DOHH2 (cell line): ENCODE results near the gene GNA14.

ENCODE experiments used
- H3F3A ChIP-seq: fragments of 200-600 bp; sonication (generic), shearing (Covaris generic); 2 replicates; pipeline ENCODE4 v1.6.0; 2016; ENCODE audit warnings: antibody characterized with exemption, mild to moderate bottlenecking; ENCODE audit not compliant: control insufficient read depth, insufficient read depth
- H3K27ac ChIP-seq: fragments of 200-600 bp; sonication (generic); 2 replicates; pipeline ENCODE4 v1.5.1; 2014; ENCODE audit warnings: low read depth, mild to moderate bottlenecking, low read length, moderate library complexity
- H3K27me3 ChIP-seq: fragments of 200-600 bp; sonication (generic); 2 replicates; pipeline ENCODE4 v1.6.1; 2014; ENCODE audit warnings: mild to moderate bottlenecking, low read length, mixed read lengths; ENCODE audit not compliant: control insufficient read depth
- H3K36me3 ChIP-seq: fragments of 200-600 bp; sonication (generic); 2 replicates; pipeline ENCODE4 v1.6.1; 2014; ENCODE audit warnings: mild to moderate bottlenecking, low read length, moderate library complexity, mixed read lengths; ENCODE audit not compliant: control insufficient read depth
- H3K4me1 ChIP-seq: fragments of 200-600 bp; sonication (generic); 2 replicates; pipeline ENCODE4 v1.6.1; 2014; ENCODE audit warnings: mild to moderate bottlenecking, low read length, mixed read lengths; ENCODE audit not compliant: control insufficient read depth
- H3K4me2 ChIP-seq: fragments of 200-600 bp; sonication (generic); 2 replicates; pipeline ENCODE4 v1.6.0; 2014; ENCODE audit warnings: mild to moderate bottlenecking, low read length, moderate library complexity
- H3K4me3 ChIP-seq: fragments of 200-600 bp; sonication (generic); 2 replicates; pipeline ENCODE4 v1.5.1; 2014; ENCODE audit warnings: mild to moderate bottlenecking, low read length, mixed read lengths
- H3K79me2 ChIP-seq: fragments of 200-600 bp; sonication (generic); 2 replicates; pipeline ENCODE4 v1.6.1; 2014; ENCODE audit warnings: mild to moderate bottlenecking, low read length, mixed read lengths; ENCODE audit not compliant: control insufficient read depth
- H3K9me2 ChIP-seq: fragments of 200-600 bp; sonication (generic); replicated peaks from 2 replicates; pipeline ENCODE4 v1.6.1; 2014; ENCODE audit warnings: mild to moderate bottlenecking, low read length, mixed read lengths; ENCODE audit not compliant: control insufficient read depth
- H3K9me3 ChIP-seq: fragments of 200-600 bp; sonication (generic); 2 replicates; pipeline ENCODE4 v1.6.1; 2014; ENCODE audit warnings: antibody characterized with exemption, low read length, mixed read lengths; ENCODE audit not compliant: control insufficient read depth, insufficient read depth
- H4K20me1 ChIP-seq: fragments of 200-600 bp; sonication (generic); 2 replicates; pipeline ENCODE4 v1.6.0; 2014; ENCODE audit warnings: low read depth, mild to moderate bottlenecking, antibody characterized with exemption, low read length, moderate library complexity; ENCODE audit not compliant: control insufficient read depth, insufficient read depth
- CTCF ChIP-seq: fragments of 200-600 bp; sonication (generic); IDR thresholded peaks from one replicate; pipeline ENCODE4 v1.5.1; 2014; ENCODE audit warnings: antibody characterized with exemption, mild to moderate bottlenecking, low read depth, low read length; ENCODE audit not compliant: poor library complexity, severe bottlenecking
- EZH2phosphoT487 ChIP-seq: fragments of 200-600 bp; sonication (generic); IDR thresholded peaks from 2 replicates; pipeline ENCODE4 v1.6.1; 2017; ENCODE audit warnings: borderline replicate concordance, mild to moderate bottlenecking, antibody characterized with exemption, low read length, moderate library complexity, mixed read lengths

The GNA14 gene

GRCh38 chr9:77588271-77588937, 59.7 kb downstream of the GNA14 start:
- Histone ChIP-seq H3K79me2 (no peaks in the 10 kb centered on the region), H3K4me3 (no peak overlapping the region), H3F3A (no peaks in the 10 kb centered on the region), H3K36me3 (no peaks in the 10 kb centered on the region), H3K4me2 (no peak overlapping the region), H3K9me2 (no peaks in the 10 kb centered on the region), H3K27ac (no peak overlapping the region), H4K20me1 (no peaks in the 10 kb centered on the region), H3K9me3 (no peaks in the 10 kb centered on the region), H3K4me1 (no peaks in the 10 kb centered on the region), H3K27me3 (no peaks in the 10 kb centered on the region)
- TF ChIP-seq CTCF: no peak

GRCh38 chr9:77587851-77588250, 60.3 kb downstream of the GNA14 start:
- Histone ChIP-seq H3K9me2 (no peaks in the 10 kb centered on the region), H3K4me2 (no peak overlapping the region), H3F3A (no peaks in the 10 kb centered on the region), H3K27me3 (no peaks in the 10 kb centered on the region), H3K9me3 (no peaks in the 10 kb centered on the region), H3K36me3 (no peaks in the 10 kb centered on the region), H3K79me2 (no peaks in the 10 kb centered on the region), H4K20me1 (no peaks in the 10 kb centered on the region), H3K27ac (no peak overlapping the region), H3K4me3 (no peak overlapping the region), H3K4me1 (no peaks in the 10 kb centered on the region)
- TF ChIP-seq EZH2phosphoT487 (no peak), CTCF (no peak)

GRCh38 chr9:77587042-77587441, 61.1 kb downstream of the GNA14 start:
- H3K36me3 ChIP-seq: no peaks in the 10 kb centered on the region
- H3K4me2 ChIP-seq: no peak overlapping the region
- no peaks in the 10 kb centered on the region for H3F3A ChIP-seq
- H4K20me1 ChIP-seq: no peaks in the 10 kb centered on the region
- no peaks in the 10 kb centered on the region for H3K9me2 ChIP-seq
- no peak overlapping the region for H3K4me3 ChIP-seq
- TF ChIP-seq EZH2phosphoT487: no peak
- TF ChIP-seq CTCF: no peak
- H3K4me1 ChIP-seq: no peaks in the 10 kb centered on the region
- no peaks in the 10 kb centered on the region for H3K79me2 ChIP-seq
- no peaks in the 10 kb centered on the region for H3K9me3 ChIP-seq
- H3K27me3 ChIP-seq: no peaks in the 10 kb centered on the region
- H3K27ac ChIP-seq: no peak overlapping the region

- Histone ChIP-seq H3K4me2 (no peak overlapping the region), H4K20me1 (no peaks in the 10 kb centered on the region), H3K27me3 (no peaks in the 10 kb centered on the region), H3K4me3 (no peak overlapping the region), H3K27ac (no peak overlapping the region), H3K9me3 (no peaks in the 10 kb centered on the region), H3F3A (no peaks in the 10 kb centered on the region), H3K36me3 (no peaks in the 10 kb centered on the region), H3K79me2 (no peaks in the 10 kb centered on the region), H3K9me2 (no peaks in the 10 kb centered on the region), H3K4me1 (no peaks in the 10 kb centered on the region)
- TF ChIP-seq EZH2phosphoT487 (no peak), CTCF (no peak)
Observed at GRCh38 chr9:77586591-77586990, 61.5 kb downstream of the GNA14 start.
